ENCODE measurements around the gene GANAB. TPM values are rescaled to one million over a fixed set of nuclear protein-coding genes. Genes with fewer than 3 reads are reported as not detected.

GANAB gene
- total and polyA plus RNA-seq, 2 of the 13 experiments (the other 11 are each of a cell fraction or from before 2014, with no cell fraction given) = 99.5 to 234 TPM

- TF ChIP-seq HDAC2 (CRISPR knock-in tag; IDR thresholded peaks at IDR 0.05) (no peak; the same call in 1 of the 2 replicates), TIGD3 (CRISPR knock-in tag; IDR thresholded peaks at IDR 0.05; ENCODE audit: borderline replicate concordance) (0 out of 2 replicates have a peak, but pooled peaks have one; percentile 39), ADNP (CRISPR knock-in tag; IDR thresholded peaks at IDR 0.05) (no peak), ETV6 (CRISPR knock-in tag; conservative IDR thresholded peaks at IDR 0.05) (no peak; the same call in 1 of the 2 replicates), ZBTB1 (CRISPR knock-in tag; IDR thresholded peaks at IDR 0.05; ENCODE audit: borderline replicate concordance) (0 out of 2 replicates have a peak, but pooled peaks have one; percentile 6), KDM5B (CRISPR knock-in tag; IDR thresholded peaks at IDR 0.05; ENCODE audit: borderline replicate concordance) (peak; percentile 76; the same call in 1 of the 2 replicates), RXRB (CRISPR knock-in tag; IDR thresholded peaks at IDR 0.05; ENCODE audit: borderline replicate concordance) (no peak; the same call in 1 of the 2 replicates), ZNF543 (CRISPR knock-in tag; IDR thresholded peaks at IDR 0.05) (peak; percentile 77; the same call in 1 of the 2 replicates), TBL1XR1 (IDR thresholded peaks at IDR 0.05; ENCODE audit: borderline replicate concordance, low read length, partially characterized antibody) (no peak), MAFF (IDR thresholded peaks at IDR 0.05; ENCODE audit: low read depth, low read length) (no peak), SRSF9 (IDR thresholded peaks at IDR 0.05; ENCODE audit: borderline replicate concordance, insufficient read depth, low read depth, low read length, poor library complexity, severe bottlenecking) (no peak), PHF5A (CRISPR knock-in tag; IDR thresholded peaks at IDR 0.05; ENCODE audit: low read depth, unreplicated experiment) (peak; percentile 76), NCOA1 (CRISPR knock-in tag; IDR thresholded peaks at IDR 0.05) (no peak), ZNF496 (CRISPR knock-in tag; IDR thresholded peaks at IDR 0.05; ENCODE audit: insufficient replicate concordance) (no peak), ZBTB21 (CRISPR knock-in tag; IDR thresholded peaks at IDR 0.05) (no peak), ZNF296 (CRISPR knock-in tag; conservative IDR thresholded peaks at IDR 0.05) (no peak), ARNTL (CRISPR knock-in tag; IDR thresholded peaks at IDR 0.05) (no peak), ZNF605 (CRISPR knock-in tag; IDR thresholded peaks at IDR 0.05) (peak; percentile 85), ARID5B (CRISPR knock-in tag; IDR thresholded peaks at IDR 0.05) (peak; percentile 33), SSRP1 (CRISPR knock-in tag; IDR thresholded peaks at IDR 0.05) (no peak), HOXA9 (CRISPR knock-in tag; IDR thresholded peaks at IDR 0.05; ENCODE audit: borderline replicate concordance) (no peak)
- TF ChIP-seq, protein P1, sequence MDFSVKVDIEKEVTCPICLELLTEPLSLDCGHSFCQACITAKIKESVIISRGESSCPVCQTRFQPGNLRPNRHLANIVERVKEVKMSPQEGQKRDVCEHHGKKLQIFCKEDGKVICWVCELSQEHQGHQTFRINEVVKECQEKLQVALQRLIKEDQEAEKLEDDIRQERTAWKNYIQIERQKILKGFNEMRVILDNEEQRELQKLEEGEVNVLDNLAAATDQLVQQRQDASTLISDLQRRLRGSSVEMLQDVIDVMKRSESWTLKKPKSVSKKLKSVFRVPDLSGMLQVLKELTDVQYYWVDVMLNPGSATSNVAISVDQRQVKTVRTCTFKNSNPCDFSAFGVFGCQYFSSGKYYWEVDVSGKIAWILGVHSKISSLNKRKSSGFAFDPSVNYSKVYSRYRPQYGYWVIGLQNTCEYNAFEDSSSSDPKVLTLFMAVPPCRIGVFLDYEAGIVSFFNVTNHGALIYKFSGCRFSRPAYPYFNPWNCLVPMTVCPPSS (IDR thresholded peaks at IDR 0.05) = no peak
- TF ChIP-seq, protein P2, sequence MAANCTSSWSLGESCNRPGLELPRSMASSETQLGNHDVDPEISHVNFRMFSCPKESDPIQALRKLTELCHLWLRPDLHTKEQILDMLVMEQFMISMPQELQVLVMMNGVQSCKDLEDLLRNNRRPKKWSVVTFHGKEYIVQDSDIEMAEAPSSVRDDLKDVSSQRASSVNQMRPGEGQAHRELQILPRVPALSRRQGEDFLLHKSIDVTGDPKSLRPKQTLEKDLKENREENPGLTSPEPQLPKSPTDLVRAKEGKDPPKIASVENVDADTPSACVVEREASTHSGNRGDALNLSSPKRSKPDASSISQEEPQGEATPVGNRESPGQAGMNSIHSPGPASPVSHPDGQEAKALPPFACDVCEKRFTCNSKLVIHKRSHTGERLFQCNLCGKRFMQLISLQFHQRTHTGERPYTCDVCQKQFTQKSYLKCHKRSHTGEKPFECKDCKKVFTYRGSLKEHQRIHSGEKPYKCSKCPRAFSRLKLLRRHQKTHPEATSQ (CRISPR knock-in tag; IDR thresholded peaks at IDR 0.05; ENCODE audit: borderline replicate concordance) = 0 out of 2 replicates have a peak, but pooled peaks have one; percentile 26
These were observed 18.7 kb upstream of the GANAB start, which contains the start of the genes C11orf98 and CSKMT (continued) for GRCh38 chr11:62665075-62665598.
